Gastroesophageal sphincter (tissue), 4 donors: ENCODE results near the gene PRKAB2. TPM values are rescaled to one million over a fixed set of nuclear protein-coding genes. Genes with fewer than 3 reads are reported as not detected.

ENCODE experiments used
- ATAC-seq: fragments of 150-250 bp; one replicate; pipeline ENCODE4 v1.9.1; 2016; ENCODE audit warnings: mild to moderate bottlenecking, moderate library complexity
- H3K27ac ChIP-seq, 4 donors: fragments of 200-600 bp; sonication (generic) in 3 of 4; 1 replicate in 3 of 4; 2 replicates in 1 of 4; pipeline ENCODE4 v1.5.1; 2016 to 2019
- H3K27me3 ChIP-seq: fragments of 200-600 bp; sonication (generic); one replicate; pipeline ENCODE4 v1.5.1; 2019
- H3K36me3 ChIP-seq, 2 donors: fragments of 200-600 bp; sonication (generic); one replicate each; pipeline ENCODE4 v1.5.1; 2019; ENCODE audit warnings: control low read depth in 1 of 2
- H3K4me1 ChIP-seq, 3 donors: fragments of 200-600 bp; sonication (generic); 1 replicate in 2 of 3; 2 replicates in 1 of 3; pipeline ENCODE4 v1.5.1; 2016 to 2019; ENCODE audit warnings: control low read depth in 2 of 3
- H3K4me3 ChIP-seq, 2 donors: fragments of 200-600 bp; sonication (generic); one replicate each; pipeline ENCODE4 v1.5.1; 2019; ENCODE audit warnings: mild to moderate bottlenecking in 1 of 2, moderate library complexity in 1 of 2
- H3K9me3 ChIP-seq, 3 donors: fragments of 200-600 bp; sonication (generic); one replicate each; pipeline ENCODE4 v1.5.1; 2017 to 2019; ENCODE audit warnings: control low read depth in 2 of 3
- CTCF ChIP-seq, 4 experiments: fragments of 200-600 bp in 2 of 4; fragments of 450-650 bp in 2 of 4; sonication (generic) in 1 of 4; IDR thresholded peaks; one replicate each; pipeline ENCODE4 v1.5.1; 2017 to 2019; ENCODE audit warnings: antibody characterized with exemption in 4 of 4, mild to moderate bottlenecking in 2 of 4, moderate library complexity in 2 of 4
- EP300 ChIP-seq: sonication (generic); formaldehyde crosslinking; IDR thresholded peaks from one replicate; pipeline ENCODE4 v1.6.1; 2017; ENCODE audit warnings: antibody characterized with exemption, mild to moderate bottlenecking
- POLR2A ChIP-seq, 2 donors: fragments of 450-650 bp; IDR thresholded peaks; one replicate each; pipeline ENCODE4 v1.6.1; 2017; ENCODE audit warnings: antibody characterized with exemption in 2 of 2, mild to moderate bottlenecking in 2 of 2, moderate library complexity in 1 of 2
- POLR2AphosphoS5 ChIP-seq: sonication (generic); formaldehyde crosslinking; IDR thresholded peaks from one replicate; pipeline ENCODE4 v1.6.1; 2017; ENCODE audit warnings: antibody characterized with exemption
- WGBS, 2 donors: methylation state at CpG; one replicate each; pipeline ENCODE4 v1.1.5; 2018; ENCODE audit warnings: low coverage in 1 of 2; 5-methylcytosine and 5-hydroxymethylcytosine counted together
- total RNA-seq, 4 donors: library from RNA; depleted of rRNA; stranded (reverse); fragments of >200 nt; gene quantifications; one replicate each; pipeline ENCODE4 v1.1.0, GENCODE V29; 2016

The PRKAB2 gene
- total RNA-seq, 4 donors from 2014 or later = 24.9 to 51.4 (median 39.4) TPM

DNA sequence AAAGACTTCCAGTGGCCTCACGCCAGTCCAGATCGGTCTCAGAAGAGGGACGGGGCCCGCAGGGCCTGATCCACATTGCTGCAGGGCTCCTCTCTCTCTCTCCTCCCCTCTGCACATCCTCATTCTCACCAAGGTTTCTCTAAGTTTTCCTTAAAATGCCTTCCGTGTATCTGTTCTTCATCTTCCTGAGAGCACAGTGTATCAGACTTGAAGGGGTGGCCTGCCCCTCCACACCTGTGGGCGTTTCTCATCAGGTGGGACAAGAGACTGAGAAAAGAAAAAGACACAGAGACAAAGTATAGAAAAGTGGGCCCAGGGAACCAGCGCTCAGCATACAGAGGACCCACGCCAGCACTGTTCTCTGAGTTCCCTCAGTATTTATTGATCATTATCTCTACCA, 66.4 kb downstream of the PRKAB2 start:
- TF ChIP-seq POLR2A (IDR thresholded peaks at IDR 0.05) (no peak), EP300 (no peak), CTCF (IDR thresholded peaks at IDR 0.05) (no peak), POLR2AphosphoS5 (no peak)
- peaks cover 30% of the 10 kb centered on the region for H3K27me3 ChIP-seq
- no peaks in the 10 kb centered on the region for H3K9me3 ChIP-seq
- H3K4me3 ChIP-seq = no peak overlapping the region
- 74 to 89% methylated on average over 5 to 6 of the region's 8 CpGs for WGBS, 2 donors
- H3K4me1 ChIP-seq = no peaks in the 10 kb centered on the region
- H3K36me3 ChIP-seq = no peaks in the 10 kb centered on the region
- no peak overlapping the region for H3K27ac ChIP-seq
- no peak for ATAC-seq

Other genes starting within 250 kb of the PRKAB2 start
- gene NBPF12, start 234.1 kb downstream of the PRKAB2 start, total RNA-seq = 10 to 100 TPM; 10.8 to 18.0 (median 15.2) TPM
- 1 to 10 TPM; 1.1 to 8.6 (median 2.2) TPM for gene FMO5, start 52.9 kb upstream of the PRKAB2 start, total RNA-seq
- gene CHD1L, start 70.2 kb upstream of the PRKAB2 start, total RNA-seq = 10 to 100 TPM; 14.4 to 22.1 (median 20.7) TPM